ENCODE measurements around the gene NKIRAS1.
"Not testable (repeated sequence)": the region's sequence is repeated elsewhere in the genome, so short reads cannot be mapped to it uniquely, and the experiment has no call there.

Gene NKIRAS1

DNA sequence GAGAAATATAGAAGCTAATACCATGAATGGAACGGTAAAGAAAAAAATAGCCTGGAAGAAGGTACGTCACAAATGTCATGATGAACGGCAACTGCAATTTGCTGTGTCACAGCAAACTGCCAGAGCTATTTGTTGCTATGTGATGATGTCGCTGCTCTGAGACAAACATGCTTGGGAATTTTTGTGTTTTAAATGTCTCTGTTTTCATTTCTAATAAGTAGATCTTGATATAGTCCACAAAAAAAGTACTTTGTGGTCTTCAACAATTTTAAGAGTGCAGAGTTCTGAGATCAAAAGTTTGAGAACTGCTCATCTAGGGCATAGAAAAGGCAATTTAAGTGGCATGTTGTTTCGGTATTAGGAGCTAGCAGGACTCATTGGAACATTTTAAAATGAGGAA lies 24.0 kb upstream of the NKIRAS1 start:
- no peak for DNase-seq (ENCODE audit: low spot score)

- no peak for DNase-seq (ENCODE audit: low spot score)
Observed at GRCh38 chr3:23938688-23939087, 21.9 kb upstream of the NKIRAS1 start.

- DNase-seq (ENCODE audit: low spot score): no peak
Observed at GRCh38 chr3:23937296-23937695, 20.5 kb upstream of the NKIRAS1 start.

DNA sequence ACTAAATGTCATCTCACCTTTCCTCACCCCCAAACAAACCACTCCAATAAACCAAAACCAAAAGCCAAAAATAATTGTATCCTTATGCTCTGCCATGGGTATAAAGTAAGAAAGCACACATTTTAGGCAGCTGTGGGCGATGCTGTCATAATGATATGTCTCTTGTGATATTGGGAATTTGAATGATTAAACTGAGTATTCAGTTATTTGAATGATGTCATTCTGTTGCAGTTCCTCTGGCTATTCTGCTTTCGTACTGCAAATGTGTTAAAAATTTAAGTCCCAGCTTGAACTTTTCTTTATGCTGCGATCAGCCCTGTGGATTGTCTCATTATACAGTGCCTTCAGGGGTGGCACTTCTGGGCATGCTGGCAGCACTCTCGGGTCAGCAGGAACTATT lies 17.5 kb upstream of the NKIRAS1 start:
- DNase-seq (ENCODE audit: low spot score): no peak

- DNase-seq (ENCODE audit: low spot score): no peak
Observed at GRCh38 chr3:23932571-23932970, 15.8 kb upstream of the NKIRAS1 start.

DNA sequence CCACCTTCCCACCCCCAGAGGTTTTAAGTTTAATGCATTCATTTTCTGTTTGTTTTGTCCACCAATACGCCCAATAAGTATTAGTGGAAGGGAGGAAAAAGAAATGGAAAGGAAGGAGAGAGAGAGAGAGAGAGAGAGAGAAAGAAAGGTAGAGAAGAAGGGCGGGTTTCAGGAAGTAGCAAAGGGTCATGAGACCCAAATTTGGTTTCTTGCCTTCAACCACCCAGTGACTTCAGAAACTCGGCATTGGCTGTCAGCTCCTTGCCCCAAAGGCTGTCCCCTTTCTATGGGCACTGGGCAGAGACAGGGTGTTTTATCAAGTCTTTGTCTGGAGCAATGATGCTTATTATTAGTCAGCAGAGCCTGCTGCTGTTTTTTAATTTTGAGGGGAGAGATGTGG lies 14.8 kb upstream of the NKIRAS1 start:
- DNase-seq (ENCODE audit: low spot score): no peak

DNA sequence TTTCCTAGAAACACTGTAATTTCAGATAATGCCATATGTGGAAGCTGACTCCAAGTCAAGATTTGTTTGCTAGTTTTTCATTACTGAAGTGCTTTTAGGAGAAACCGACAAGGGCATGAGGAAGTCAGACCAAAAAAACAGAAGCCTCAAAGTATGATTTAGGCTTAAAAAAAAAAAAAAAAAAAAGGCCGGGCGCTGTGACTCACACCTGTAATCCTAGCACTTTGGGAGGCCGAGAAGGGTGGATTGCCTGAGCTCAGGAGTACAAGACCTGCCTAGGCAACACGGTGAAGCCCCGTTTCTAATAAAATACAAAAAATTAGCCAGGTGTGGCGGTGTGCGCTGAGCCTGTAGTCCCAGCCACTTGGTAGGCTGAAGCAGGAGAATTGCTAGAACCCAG lies 11.7 kb upstream of the NKIRAS1 start:
- no peak for DNase-seq (ENCODE audit: low spot score)

DNA sequence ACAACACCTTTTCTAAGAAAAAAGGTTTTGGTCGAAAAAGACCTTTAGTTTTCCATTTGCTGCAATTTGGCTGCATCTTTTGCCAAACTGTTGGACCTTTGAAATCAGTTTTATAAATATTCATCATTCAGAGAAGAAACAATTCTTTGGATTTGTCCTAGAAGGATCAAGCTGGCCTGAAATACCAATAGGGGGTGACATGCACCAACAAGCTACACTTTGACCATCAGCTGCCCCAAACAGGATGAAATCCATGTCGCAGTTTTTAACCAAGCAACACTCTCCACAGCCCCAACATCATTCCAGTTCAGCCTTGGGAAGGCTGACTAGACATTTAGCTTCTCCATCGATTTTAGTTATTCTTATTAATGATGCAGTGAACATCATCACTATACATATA lies 9.9 kb upstream of the NKIRAS1 start:
- DNase-seq (ENCODE audit: low spot score): peak; percentile 62

DNA sequence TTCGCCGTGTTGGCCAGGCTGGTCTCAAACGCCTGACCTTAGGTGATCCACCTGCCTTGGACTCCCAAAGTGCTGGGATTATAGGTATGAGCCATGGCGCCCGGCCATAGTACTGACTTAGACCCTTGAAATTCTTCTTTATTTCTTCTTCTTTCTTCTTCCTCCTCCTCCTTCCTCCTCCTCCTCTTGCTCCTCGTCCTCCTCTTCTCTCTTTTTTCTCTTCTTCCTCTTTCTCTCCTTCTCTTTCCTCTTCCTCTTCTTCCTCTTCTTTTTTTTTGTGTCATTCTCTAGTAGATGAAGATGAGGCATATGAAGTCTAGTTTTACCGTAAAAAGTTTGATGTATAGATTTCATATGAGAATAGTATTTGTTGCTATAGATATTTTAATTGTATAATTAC lies 9.5 kb upstream of the NKIRAS1 start:
- DNase-seq (ENCODE audit: low spot score): no peak

DNA sequence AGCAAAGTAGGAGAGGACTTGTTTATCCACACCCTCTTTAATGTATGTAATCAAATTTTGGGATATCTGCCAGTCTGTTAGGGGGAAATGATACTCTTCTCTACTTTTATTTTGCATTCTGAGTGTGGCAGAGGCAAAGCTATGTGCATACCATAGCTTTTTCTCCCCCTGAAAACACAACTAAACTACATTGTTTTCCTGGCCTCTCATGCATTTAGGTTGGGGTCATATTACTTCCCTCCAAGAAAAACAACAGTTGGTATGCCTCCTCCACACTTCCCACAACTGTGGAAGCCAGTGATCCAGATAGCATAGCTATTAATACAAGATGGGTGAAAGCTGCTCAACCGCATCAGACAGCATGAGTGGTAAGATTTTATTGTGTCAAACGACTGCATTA lies 7.0 kb upstream of the NKIRAS1 start:
- DNase-seq (ENCODE audit: low spot score): no peak

DNA sequence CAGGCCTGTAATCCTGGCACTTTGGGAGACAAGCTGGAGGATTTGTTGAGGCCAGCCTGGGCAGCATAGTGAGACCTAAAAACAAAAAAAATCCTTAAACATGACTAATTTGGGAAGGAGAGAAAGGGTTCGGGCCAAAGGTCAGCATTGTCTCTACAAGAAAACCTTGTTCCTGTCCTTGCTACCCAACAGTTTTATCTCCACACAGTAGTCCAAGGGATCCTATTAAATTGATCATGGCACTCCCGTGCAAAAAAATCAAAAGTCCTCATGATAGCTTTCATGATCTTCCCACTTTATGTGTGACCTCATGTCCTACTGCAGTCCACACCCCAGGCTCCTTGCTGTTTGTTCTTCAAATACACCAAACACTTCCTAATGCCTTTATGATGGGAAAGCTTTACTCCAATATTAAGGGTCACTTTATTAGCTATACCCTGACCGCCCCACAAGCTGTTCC lies 4.3 kb upstream of the NKIRAS1 start:
- no peak for DNase-seq (ENCODE audit: low spot score)

DNA sequence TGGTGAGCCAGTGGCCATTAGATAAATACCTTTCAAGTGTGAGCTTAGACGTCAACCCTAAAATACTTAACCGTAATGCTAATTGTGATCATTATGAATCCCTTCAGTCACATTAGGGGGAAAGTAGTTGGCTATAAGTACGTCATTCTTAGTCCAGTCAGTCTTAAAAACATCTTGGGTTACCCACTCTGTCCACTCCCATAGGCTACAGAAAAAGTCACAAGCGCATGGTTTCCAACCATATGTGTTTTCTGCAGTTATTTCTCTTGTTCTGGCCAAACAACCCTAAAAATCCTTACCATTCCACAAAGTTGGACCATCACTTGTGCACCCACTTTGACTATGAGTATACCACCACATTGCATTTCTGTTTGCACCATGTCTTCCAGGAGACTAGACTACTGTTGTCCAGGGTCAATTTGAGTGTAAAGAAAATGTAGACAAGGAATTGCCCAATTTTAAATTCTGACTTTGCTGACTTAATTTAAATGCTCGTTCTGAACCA lies 3.4 kb upstream of the NKIRAS1 start:
- DNase-seq (ENCODE audit: low spot score): no peak

DNA sequence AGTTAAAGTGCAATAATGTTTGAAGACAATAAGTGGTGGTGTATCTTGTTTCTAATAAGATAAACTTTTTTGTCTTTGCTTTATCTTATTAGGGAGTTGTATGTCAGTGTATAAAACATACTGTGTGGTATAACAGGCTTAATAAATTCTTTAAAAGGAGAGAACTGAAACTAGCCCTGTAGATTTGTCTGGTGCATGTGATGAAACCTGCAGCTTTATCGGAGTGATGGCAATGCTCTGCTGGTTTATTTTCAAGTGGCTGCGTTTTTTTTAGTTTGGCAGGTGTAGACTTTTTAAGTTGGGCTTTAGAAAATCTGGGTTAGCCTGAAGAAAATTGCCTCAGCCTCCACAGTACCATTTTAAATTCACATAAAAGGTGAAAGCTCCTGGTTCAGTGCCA lies 2.8 kb upstream of the NKIRAS1 start:
- no peak for DNase-seq (ENCODE audit: low spot score)

DNA sequence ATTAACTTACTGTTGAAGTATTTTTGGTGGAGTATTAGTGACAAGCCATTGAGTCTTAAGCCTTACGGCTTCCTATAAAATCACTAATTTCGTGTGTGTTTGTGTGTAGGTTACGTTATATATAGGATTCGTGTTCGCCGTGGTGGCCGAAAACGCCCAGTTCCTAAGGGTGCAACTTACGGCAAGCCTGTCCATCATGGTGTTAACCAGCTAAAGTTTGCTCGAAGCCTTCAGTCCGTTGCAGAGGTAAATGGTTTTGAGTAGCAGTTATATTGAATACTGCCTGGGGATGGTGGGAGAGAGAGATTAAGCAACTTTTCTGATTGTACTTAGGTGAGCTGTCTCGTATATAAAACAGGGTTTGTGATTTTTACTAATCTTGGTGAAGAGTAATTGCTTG lies 1.5 kb upstream of the NKIRAS1 start:
- not testable (repeated sequence) for DNase-seq (ENCODE audit: low spot score)

- DNase-seq (ENCODE audit: low spot score): not testable (repeated sequence)
Observed at GRCh38 chr3:23917679-23918303, 1.0 kb upstream of the NKIRAS1 start.

DNA sequence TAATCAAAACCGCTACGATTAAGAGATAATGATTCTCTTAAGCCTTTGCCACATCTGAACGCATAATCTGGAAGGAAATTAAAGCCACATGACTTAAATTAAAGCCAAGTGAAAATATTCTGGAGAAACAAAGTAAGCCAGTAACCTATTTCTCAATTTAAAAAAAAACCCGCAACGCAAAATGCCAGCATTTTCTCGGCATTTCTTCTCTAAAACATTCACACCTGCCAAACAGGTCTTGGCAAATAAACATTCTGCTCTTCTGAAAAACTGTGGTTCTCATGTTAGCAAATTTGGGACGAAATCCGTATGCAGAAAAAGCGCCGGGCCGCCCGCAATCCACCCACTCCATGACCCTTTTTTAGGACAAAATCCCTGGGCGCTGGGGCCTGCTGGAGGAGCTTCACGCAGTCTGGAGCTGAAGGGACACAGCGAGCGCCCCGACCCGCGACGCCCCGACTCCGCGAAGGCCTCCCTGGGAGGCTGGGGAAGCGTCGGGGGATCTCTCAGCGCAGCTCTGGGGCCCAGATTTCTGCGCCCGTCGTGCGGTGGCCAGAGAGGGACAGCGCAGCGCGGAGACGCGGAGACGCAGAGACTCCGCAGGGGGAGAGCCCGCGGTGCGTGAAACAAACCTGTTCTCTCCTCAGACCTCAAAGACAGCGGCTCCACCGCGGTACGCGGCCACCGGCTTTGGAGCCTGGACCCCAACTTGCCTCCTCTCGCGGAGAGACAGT lies 471 bp downstream of the NKIRAS1 start:
- no peak for DNase-seq (ENCODE audit: low spot score)

DNA sequence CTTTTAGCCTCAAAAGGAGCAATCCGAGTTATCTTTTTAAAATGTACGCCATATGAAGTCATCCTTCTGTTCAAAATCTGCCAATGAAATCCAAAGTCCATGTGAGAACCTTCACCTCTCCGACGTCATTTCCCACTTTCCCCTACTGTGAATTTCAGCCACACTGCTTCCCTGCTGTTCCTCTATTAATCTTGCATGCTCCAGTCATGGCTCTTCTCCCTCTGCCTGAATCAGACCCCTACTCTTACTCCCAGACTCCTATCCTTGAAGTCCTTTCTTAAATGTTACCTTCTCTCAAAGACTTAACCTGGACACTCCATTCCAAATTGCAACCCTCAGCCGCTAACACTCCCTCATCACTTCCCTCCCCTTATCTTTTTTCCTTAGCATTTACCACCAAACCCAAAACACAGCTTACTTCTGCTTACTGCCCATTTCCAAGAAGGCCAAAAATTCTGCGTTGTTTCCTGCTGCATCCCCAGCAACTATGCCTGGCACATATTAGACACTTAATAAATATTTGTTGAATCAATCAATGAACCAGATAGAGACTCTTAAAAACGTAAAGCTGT lies 1.2 kb downstream of the NKIRAS1 start:
- DNase-seq (ENCODE audit: low spot score): peak; percentile 59

GRCh38 chr3:23913873-23914743 lies 2.7 kb downstream of the NKIRAS1 start:
- no peak for DNase-seq (ENCODE audit: low spot score)

- no peak for DNase-seq (ENCODE audit: low spot score)
Observed at GRCh38 chr3:23913182-23913581, 3.6 kb downstream of the NKIRAS1 start.

DNA sequence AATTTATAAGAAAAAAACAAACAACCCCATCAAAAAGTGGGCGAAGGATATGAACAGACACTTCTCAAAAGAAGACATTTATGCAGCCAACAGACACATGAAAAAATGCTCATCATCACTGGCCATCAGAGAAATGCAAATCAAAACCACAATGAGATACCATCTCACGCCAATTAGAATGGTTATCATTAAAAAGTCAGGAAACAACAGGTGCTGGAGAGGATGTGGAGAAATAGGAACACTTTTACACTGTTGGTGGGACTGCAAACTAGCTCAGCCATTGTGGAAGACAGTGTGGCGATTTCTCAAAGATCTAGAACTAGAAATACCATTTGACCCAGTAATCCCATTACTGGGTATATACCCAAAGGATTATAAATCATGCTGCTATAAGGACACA lies 4.5 kb downstream of the NKIRAS1 start:
- DNase-seq (ENCODE audit: low spot score): not testable (repeated sequence)

GRCh38 chr3:23911397-23911796 lies 5.4 kb downstream of the NKIRAS1 start:
- no peak for DNase-seq (ENCODE audit: low spot score)

- no peak for DNase-seq (ENCODE audit: low spot score)
Observed at GRCh38 chr3:23909341-23909740, 7.4 kb downstream of the NKIRAS1 start.

Data from Ammon's horn (tissue), 1 donor.